Measurements from ENCODE around the gene MPRIP.

DNA sequence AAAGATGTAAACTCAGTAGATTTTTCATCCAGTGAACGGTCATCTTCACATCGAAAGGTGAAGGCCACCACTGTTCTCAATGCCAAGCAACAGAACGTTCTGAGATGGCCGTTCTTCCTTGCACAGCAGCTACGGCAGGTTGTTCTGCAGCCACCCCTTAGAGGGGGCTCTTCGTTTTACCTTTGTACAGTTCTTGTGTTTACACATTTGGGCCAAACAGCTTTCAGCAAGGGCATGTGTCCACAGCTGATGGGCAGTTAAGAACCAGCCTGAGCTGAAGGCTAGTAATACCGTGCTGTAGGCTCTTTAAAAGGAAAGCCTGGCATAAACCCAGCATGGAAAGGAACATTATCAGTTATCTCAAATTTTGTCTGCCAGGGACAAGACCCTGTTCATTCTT, 147.9 kb downstream of the MPRIP start:
- TF ChIP-seq, protein P1, sequence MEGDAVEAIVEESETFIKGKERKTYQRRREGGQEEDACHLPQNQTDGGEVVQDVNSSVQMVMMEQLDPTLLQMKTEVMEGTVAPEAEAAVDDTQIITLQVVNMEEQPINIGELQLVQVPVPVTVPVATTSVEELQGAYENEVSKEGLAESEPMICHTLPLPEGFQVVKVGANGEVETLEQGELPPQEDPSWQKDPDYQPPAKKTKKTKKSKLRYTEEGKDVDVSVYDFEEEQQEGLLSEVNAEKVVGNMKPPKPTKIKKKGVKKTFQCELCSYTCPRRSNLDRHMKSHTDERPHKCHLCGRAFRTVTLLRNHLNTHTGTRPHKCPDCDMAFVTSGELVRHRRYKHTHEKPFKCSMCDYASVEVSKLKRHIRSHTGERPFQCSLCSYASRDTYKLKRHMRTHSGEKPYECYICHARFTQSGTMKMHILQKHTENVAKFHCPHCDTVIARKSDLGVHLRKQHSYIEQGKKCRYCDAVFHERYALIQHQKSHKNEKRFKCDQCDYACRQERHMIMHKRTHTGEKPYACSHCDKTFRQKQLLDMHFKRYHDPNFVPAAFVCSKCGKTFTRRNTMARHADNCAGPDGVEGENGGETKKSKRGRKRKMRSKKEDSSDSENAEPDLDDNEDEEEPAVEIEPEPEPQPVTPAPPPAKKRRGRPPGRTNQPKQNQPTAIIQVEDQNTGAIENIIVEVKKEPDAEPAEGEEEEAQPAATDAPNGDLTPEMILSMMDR (IDR thresholded peaks at IDR 0.05): no peak
- no peak for TF ChIP-seq POLR2A (IDR thresholded peaks at IDR 0.05)
